GM18873 (cell line): ENCODE results near the gene KRTAP3-1.

Experiments
- ATAC-seq: cut with Tn5 transposase; IDR thresholded peaks from one replicate; pipeline ENCODE4 v1.9.1; 2021; ENCODE audit warnings: mild to moderate bottlenecking, moderate library complexity, moderate number of reproducible peaks; ENCODE audit not compliant: unreplicated experiment, low FRiP score

The KRTAP3-1 gene

GRCh38 chr17:40981115-40981514 lies 27.8 kb downstream of the KRTAP3-1 start:
- no peak for ATAC-seq

GRCh38 chr17:40980596-40980995 lies 28.3 kb downstream of the KRTAP3-1 start:
- no peak for ATAC-seq

- ATAC-seq = no peak
These were observed 28.8 kb downstream of the KRTAP3-1 start for GRCh38 chr17:40980117-40980516.

- no peak for ATAC-seq
These were observed 30.3 kb downstream of the KRTAP3-1 start for GRCh38 chr17:40978575-40979151.

- no peak for ATAC-seq
These were observed 33.4 kb downstream of the KRTAP3-1 start for GRCh38 chr17:40975516-40975915.

GRCh38 chr17:40974366-40974765 lies 34.6 kb downstream of the KRTAP3-1 start:
- ATAC-seq = no peak

GRCh38 chr17:40967582-40967981 lies 41.3 kb downstream of the KRTAP3-1 start:
- no peak for ATAC-seq

GRCh38 chr17:40966848-40967247 lies 42.1 kb downstream of the KRTAP3-1 start, which contains the start of gene KRT39:
KRT39 (minus strand) TSS chr17:40966948; CDS start chr17:40966856, 92 bp downstream.
- ATAC-seq = no peak

- no peak for ATAC-seq
These were observed 45.1 kb downstream of the KRTAP3-1 start for GRCh38 chr17:40963838-40964237.

- ATAC-seq = no peak
These were observed 46.8 kb downstream of the KRTAP3-1 start for GRCh38 chr17:40962059-40962561.

- ATAC-seq = no peak
These were observed 47.3 kb downstream of the KRTAP3-1 start for GRCh38 chr17:40961591-40961990.

- ATAC-seq = no peak
These were observed 48.8 kb downstream of the KRTAP3-1 start for GRCh38 chr17:40960144-40960543.
